Keratinocyte (primary cell): Measurements from ENCODE around the gene KDR. TPM values are rescaled to one million over a fixed set of nuclear protein-coding genes. Genes with fewer than 3 reads are reported as not detected.

Source experiments
- DNase-seq: peaks from one replicate; pipeline ENCODE4 v3.0.0-alpha.2; 2011; ENCODE audit warnings: low read depth, missing footprints, low spot score
- FAIRE-seq: peaks from 2 replicates; lab custom pipeline; 2011; peaks lifted over from hg19 to GRCh38; lab: Jason Lieb, UNC
- H2AFZ ChIP-seq: 2 replicates; pipeline ENCODE4 v1.6.0; 2012; ENCODE audit warnings: low read length, control low read depth, inconsistent platforms; ENCODE audit not compliant: control insufficient read depth
- H3K27ac ChIP-seq: 2 replicates; pipeline ENCODE4 v1.5.1; 2011; ENCODE audit warnings: low read length; ENCODE audit not compliant: control insufficient read depth, insufficient read depth
- H3K27me3 ChIP-seq: 3 replicates; pipeline ENCODE4 v1.6.0; 2011; ENCODE audit warnings: low read length; ENCODE audit not compliant: control insufficient read depth, insufficient read depth; ENCODE audit errors: extremely low read depth
- H3K36me3 ChIP-seq, 2 experiments: 2 replicates in 1 of 2; 3 replicates in 1 of 2; pipeline ENCODE4 v1.5.1; 2011; ENCODE audit warnings: low read length in 2 of 2, mild to moderate bottlenecking in 1 of 2; ENCODE audit not compliant: control insufficient read depth in 2 of 2, insufficient read depth in 2 of 2; ENCODE audit errors: extremely low read depth in 1 of 2
- H3K4me1 ChIP-seq: 3 replicates; pipeline ENCODE4 v1.5.1; 2011; ENCODE audit warnings: low read length; ENCODE audit not compliant: control insufficient read depth, insufficient read depth; ENCODE audit errors: extremely low read depth
- H3K4me2 ChIP-seq: 3 replicates; pipeline ENCODE4 v1.6.0; 2011; ENCODE audit warnings: low read depth, low read length; ENCODE audit not compliant: control insufficient read depth, insufficient read depth; ENCODE audit errors: extremely low read depth
- H3K4me3 ChIP-seq, 3 experiments: fragments of 200-600 bp in 1 of 3; sonication (generic) in 1 of 3; 2 replicates in 2 of 3; 3 replicates in 1 of 3; pipeline ENCODE4 v1.5.1; 2011 to 2016; ENCODE audit warnings: low read length in 3 of 3, mild to moderate bottlenecking in 3 of 3, control low read depth in 2 of 3, inconsistent platforms in 1 of 3, low read depth in 1 of 3, mixed read lengths in 1 of 3, mixed run types in 1 of 3, moderate library complexity in 1 of 3; ENCODE audit not compliant: control insufficient read depth in 2 of 3, insufficient read depth in 2 of 3; ENCODE audit errors: extremely low read depth in 1 of 3
- H3K79me2 ChIP-seq: 2 replicates; pipeline ENCODE4 v1.6.0; 2012; ENCODE audit warnings: low read length; ENCODE audit not compliant: control insufficient read depth, insufficient read depth
- H3K9ac ChIP-seq: 3 replicates; pipeline ENCODE4 v1.6.0; 2011; ENCODE audit warnings: low read length; ENCODE audit not compliant: control insufficient read depth, insufficient read depth; ENCODE audit errors: extremely low read depth
- H3K9me1 ChIP-seq: 3 replicates; pipeline ENCODE4 v1.6.0; 2011; ENCODE audit warnings: low read length; ENCODE audit not compliant: control insufficient read depth, insufficient read depth; ENCODE audit errors: extremely low read depth
- H3K9me3 ChIP-seq: 2 replicates; pipeline ENCODE4 v1.5.1; 2012; ENCODE audit warnings: low read depth, low read length; ENCODE audit not compliant: control insufficient read depth
- H4K20me1 ChIP-seq: 3 replicates; pipeline ENCODE4 v1.6.0; 2011; ENCODE audit warnings: low read length; ENCODE audit not compliant: control insufficient read depth, insufficient read depth; ENCODE audit errors: extremely low read depth
- EZH2 ChIP-seq: IDR thresholded peaks from one replicate; pipeline ENCODE4 v1.6.1; 2012; ENCODE audit warnings: inconsistent platforms, mild to moderate bottlenecking, low read length, moderate library complexity
- dilution Hi-C: fragments of 300-500 bp; cut with MboI; formaldehyde crosslinking; loops from one replicate; pipeline ENCODE4 v1.7.0; 2020; ENCODE audit warnings: low sequenced_read_pairs; ENCODE audit not compliant: extremely low pct_ligation_motif_present
- polyA plus RNA-seq, 5 experiments: library from polyadenylated mRNA; depleted of rRNA in 3 of 5; stranded (reverse) in 3 of 5; stranded (forward) in 1 of 5; unstranded in 1 of 5; fragments of >200 nt; gene quantifications; 1 replicate in 1 of 5; 2 replicates in 3 of 5; 3 replicates in 1 of 5; pipeline versions ENCODE4 v1.2.1 to v1.2.3, GENCODE V29; 2011 to 2012; ENCODE audit warnings: missing spikeins in 2 of 5, low read depth in 1 of 5, low replicate concordance in 1 of 5
- TF ChIP-seq, protein P1 (sequence below), 3 experiments: IDR thresholded peaks in 1 of 3; conservative IDR thresholded peaks in 1 of 3; optimal IDR thresholded peaks in 1 of 3; 2 replicates in 2 of 3; 3 replicates in 1 of 3; pipeline versions ENCODE3 to v1.5.1; 2011; ENCODE audit warnings: low read length in 3 of 3, mild to moderate bottlenecking in 3 of 3, moderate library complexity in 2 of 3, control low read depth in 1 of 3, inconsistent platforms in 1 of 3; ENCODE audit not compliant: insufficient read depth in 2 of 3; ENCODE audit errors: extremely low read depth in 1 of 3

KDR gene
- polyA plus RNA-seq, 1 donor (not counting 4 experiments of a cell fraction or from before 2014, with no cell fraction given): not detected

GRCh38 chr4:55030589-55030988 lies 94.8 kb downstream of the KDR start:
- no peaks in the 10 kb centered on the region for H3K9me3 ChIP-seq
- H4K20me1 ChIP-seq: no peaks in the 10 kb centered on the region
- no peak overlapping the region for H3K9ac ChIP-seq
- dilution Hi-C loops: no loop called here
- H3K4me2 ChIP-seq: no peak overlapping the region
- no peak for FAIRE-seq
- no peak overlapping the region for H3K27ac ChIP-seq
- no peak for TF ChIP-seq EZH2
- TF ChIP-seq, protein P1, sequence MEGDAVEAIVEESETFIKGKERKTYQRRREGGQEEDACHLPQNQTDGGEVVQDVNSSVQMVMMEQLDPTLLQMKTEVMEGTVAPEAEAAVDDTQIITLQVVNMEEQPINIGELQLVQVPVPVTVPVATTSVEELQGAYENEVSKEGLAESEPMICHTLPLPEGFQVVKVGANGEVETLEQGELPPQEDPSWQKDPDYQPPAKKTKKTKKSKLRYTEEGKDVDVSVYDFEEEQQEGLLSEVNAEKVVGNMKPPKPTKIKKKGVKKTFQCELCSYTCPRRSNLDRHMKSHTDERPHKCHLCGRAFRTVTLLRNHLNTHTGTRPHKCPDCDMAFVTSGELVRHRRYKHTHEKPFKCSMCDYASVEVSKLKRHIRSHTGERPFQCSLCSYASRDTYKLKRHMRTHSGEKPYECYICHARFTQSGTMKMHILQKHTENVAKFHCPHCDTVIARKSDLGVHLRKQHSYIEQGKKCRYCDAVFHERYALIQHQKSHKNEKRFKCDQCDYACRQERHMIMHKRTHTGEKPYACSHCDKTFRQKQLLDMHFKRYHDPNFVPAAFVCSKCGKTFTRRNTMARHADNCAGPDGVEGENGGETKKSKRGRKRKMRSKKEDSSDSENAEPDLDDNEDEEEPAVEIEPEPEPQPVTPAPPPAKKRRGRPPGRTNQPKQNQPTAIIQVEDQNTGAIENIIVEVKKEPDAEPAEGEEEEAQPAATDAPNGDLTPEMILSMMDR (optimal IDR thresholded peaks at IDR 0.05 in 1 of 3, IDR thresholded peaks at IDR 0.05 in 1 of 3, conservative IDR thresholded peaks at IDR 0.05 in 1 of 3; ENCODE audit: extremely low read depth in 1 of 3, insufficient read depth in 2 of 3, low read length in 3 of 3): no peak
- H3K4me3 ChIP-seq: no peak overlapping the region
- no peaks in the 10 kb centered on the region for H3K27me3 ChIP-seq
- no peaks in the 10 kb centered on the region for H3K9me1 ChIP-seq
- H3K36me3 ChIP-seq: no peaks in the 10 kb centered on the region
- H3K79me2 ChIP-seq: no peaks in the 10 kb centered on the region
- H2AFZ ChIP-seq: no peak overlapping the region
- peaks cover under 1% of the 10 kb centered on the region for H3K4me1 ChIP-seq
- no peak for DNase-seq

DNA sequence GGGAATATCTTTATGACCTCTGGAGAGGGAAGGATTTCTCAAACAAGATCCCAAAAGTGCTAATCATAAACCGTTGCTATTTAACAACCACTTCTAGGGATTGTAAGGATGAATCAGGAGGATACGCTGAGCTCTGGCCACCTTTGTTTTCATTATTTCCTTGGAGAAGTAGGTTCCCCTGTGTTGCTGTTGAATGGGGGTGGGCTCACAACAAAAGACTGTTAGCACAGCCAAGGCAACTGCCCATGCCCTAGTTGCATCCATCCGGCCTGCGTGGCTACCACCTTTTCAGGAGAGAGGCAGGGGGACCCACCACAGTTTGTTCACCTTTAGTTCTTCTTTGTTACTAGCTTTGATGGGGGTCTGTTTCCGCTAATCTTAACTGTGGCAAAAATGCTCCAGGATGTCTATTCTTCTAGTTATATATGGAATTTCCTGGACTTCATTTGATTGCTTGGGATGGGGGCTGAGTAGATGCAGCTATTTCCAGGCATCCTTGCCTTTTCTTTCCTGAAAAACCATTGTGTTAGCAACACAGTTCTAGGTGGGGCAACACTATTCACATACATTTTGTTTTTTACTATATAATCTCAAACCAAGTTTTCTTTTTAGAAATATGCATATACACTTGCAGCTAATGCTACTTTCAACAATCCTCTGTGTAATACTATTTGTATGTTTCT lies 95.4 kb downstream of the KDR start:
- FAIRE-seq: no peak

More for the DNA sequence above, 95.4 kb downstream of the KDR start:
- Histone ChIP-seq H3K9me1 (no peaks in the 10 kb centered on the region), H3K27me3 (no peaks in the 10 kb centered on the region), H3K4me2 (no peak overlapping the region), H2AFZ (no peak overlapping the region), H3K36me3 (no peaks in the 10 kb centered on the region), H3K4me1 (peaks cover 4% of the 10 kb centered on the region), H3K27ac (no peak overlapping the region), H3K79me2 (no peaks in the 10 kb centered on the region), H3K9ac (no peak overlapping the region), H3K9me3 (no peaks in the 10 kb centered on the region), H4K20me1 (no peaks in the 10 kb centered on the region), H3K4me3 (no peak overlapping the region)
- no peak for DNase-seq
- TF ChIP-seq EZH2: no peak
- TF ChIP-seq, protein P1 (optimal IDR thresholded peaks at IDR 0.05 in 1 of 3, IDR thresholded peaks at IDR 0.05 in 1 of 3, conservative IDR thresholded peaks at IDR 0.05 in 1 of 3; ENCODE audit: extremely low read depth in 1 of 3, insufficient read depth in 2 of 3, low read length in 3 of 3): no peak
- dilution Hi-C loops: no loop called here
